C4-2B (cell line): Measurements from ENCODE around the gene OTOA.

ENCODE experiments used
- CTCF ChIP-seq: fragments of 450-650 bp; conservative IDR thresholded peaks from 2 replicates; pipeline ENCODE4 v1.5.1; 2017; ENCODE audit warnings: mild to moderate bottlenecking
- ZFX ChIP-seq: fragments of 450-650 bp; IDR thresholded peaks from 2 replicates; pipeline ENCODE4 v1.6.1; 2017

DNA sequence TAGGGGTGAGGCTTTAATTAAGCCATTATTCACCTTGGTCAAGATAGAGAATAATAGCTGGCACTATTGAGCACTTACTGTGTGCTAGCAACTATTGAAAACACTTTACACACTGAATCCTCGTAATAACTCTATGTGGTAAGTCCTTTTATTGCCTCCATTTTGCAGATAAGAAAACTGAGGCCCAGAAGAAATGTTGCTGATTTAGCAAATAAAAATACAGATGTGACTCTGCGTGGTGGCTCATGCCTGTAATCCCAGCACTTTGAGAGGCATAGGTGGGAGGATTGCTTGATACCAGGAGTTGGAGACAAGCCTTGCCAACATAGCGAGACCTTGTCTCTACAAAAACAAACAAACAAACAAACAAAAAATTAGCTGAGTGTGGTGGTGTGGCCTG lies 19.4 kb downstream of the OTOA start:
- no peak for TF ChIP-seq CTCF
- TF ChIP-seq ZFX, result no peak
